ENCODE results near the gene SHROOM3.

SHROOM3 gene

GRCh38 chr4:76729980-76730379 lies 295.0 kb downstream of the SHROOM3 start:
- no peak for DNase-seq (ENCODE audit: low read depth, low spot score)
- TF ChIP-seq CTCF (IDR thresholded peaks at IDR 0.05; ENCODE audit: insufficient read depth, low read length, missing control alignments), result no peak
- no peak overlapping the region for H3K4me3 ChIP-seq (ENCODE audit: low read depth, low read length)
- ChIA-PET CTCF (interaction anchor here (0.9 to 1.2 kb wide), 3 partner anchors 8 to 122 kb away, joined by 3 to 6 read pairs (median 4); no protein-coding TSS in a partner anchor), POLR2A (interaction anchor here (1.0 kb wide), 1 partner anchor 8 kb away, joined by 3 read pairs; no protein-coding TSS in a partner anchor)

DNA sequence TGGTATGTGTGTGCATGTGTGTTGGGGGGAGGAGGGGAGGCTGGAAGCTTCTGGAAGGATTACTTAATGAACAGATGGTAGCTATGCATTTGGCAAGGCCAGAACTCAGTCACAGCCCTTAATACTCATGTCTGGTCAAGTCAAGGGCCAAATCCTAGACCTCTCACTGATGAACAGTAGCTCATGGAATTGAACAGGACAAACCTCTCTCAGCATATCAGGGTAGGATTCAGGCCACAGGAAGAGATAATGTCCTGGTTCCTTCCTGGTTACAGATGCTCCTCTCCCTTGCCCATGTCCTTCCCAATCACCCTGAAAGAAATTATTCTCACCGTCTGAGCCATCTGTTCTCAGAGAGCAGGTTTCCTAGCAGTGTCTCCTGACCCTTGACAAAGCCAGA lies 297.2 kb downstream of the SHROOM3 start:
- no peak for TF ChIP-seq CTCF (IDR thresholded peaks at IDR 0.05; ENCODE audit: insufficient read depth, low read length, missing control alignments)
- POLR2A ChIA-PET, result no interaction called here
- H3K4me3 ChIP-seq (ENCODE audit: low read depth, low read length), result no peak overlapping the region
- CTCF ChIA-PET, result interaction anchor here (1.4 to 1.7 kb wide), 3 partner anchors 11 to 297 kb away, joined by 3 to 7 read pairs (median 4); partner anchors contain the start of gene SHROOM3
- DNase-seq (ENCODE audit: low read depth, low spot score), result no peak

- TF ChIP-seq CTCF (IDR thresholded peaks at IDR 0.05; ENCODE audit: insufficient read depth, low read length, missing control alignments), result peak; percentile 2
- no peak overlapping the region for H3K4me3 ChIP-seq (ENCODE audit: low read depth, low read length)
- no peak for DNase-seq (ENCODE audit: low read depth, low spot score)
- POLR2A ChIA-PET, result no interaction called here
- CTCF ChIA-PET, result interaction anchor here (1.1 to 2.1 kb wide), 4 partner anchors 8 to 27 kb away, joined by 3 to 9 read pairs (median 4); no protein-coding TSS in a partner anchor
Measured at GRCh38 chr4:76733068-76733771, 298.2 kb downstream of the SHROOM3 start.

- DNase-seq (ENCODE audit: low read depth, low spot score), result peak; percentile 81
- CTCF ChIA-PET, result interaction anchor here (1.3 to 1.4 kb wide), 2 partner anchors 10 to 21 kb away, joined by 4 read pairs; no protein-coding TSS in a partner anchor
- H3K4me3 ChIP-seq (ENCODE audit: low read depth, low read length), result no peak overlapping the region
- no peak for TF ChIP-seq CTCF (IDR thresholded peaks at IDR 0.05; ENCODE audit: insufficient read depth, low read length, missing control alignments)
- POLR2A ChIA-PET, result no interaction called here
Measured at GRCh38 chr4:76736414-76736813, 301.4 kb downstream of the SHROOM3 start.

- H3K4me3 ChIP-seq (ENCODE audit: low read depth, low read length), result no peak overlapping the region
- ChIA-PET CTCF (interaction anchor here (1.4 to 1.9 kb wide), 5 partner anchors 7 to 200 kb away, joined by 4 to 8 read pairs (median 6); no protein-coding TSS in a partner anchor), POLR2A (interaction anchor here (1.1 to 1.6 kb wide), 3 partner anchors 8 to 146 kb away, joined by 3 to 4 read pairs (median 3); no protein-coding TSS in a partner anchor)
- TF ChIP-seq CTCF (IDR thresholded peaks at IDR 0.05; ENCODE audit: insufficient read depth, low read length, missing control alignments), result no peak
- DNase-seq (ENCODE audit: low read depth, low spot score), result no peak
Measured at GRCh38 chr4:76737180-76737579, 302.2 kb downstream of the SHROOM3 start.

- CTCF ChIA-PET, result interaction anchor here (1.4 to 1.9 kb wide), 6 partner anchors 8 to 227 kb away, joined by 4 to 9 read pairs (median 6); no protein-coding TSS in a partner anchor
- no peak for TF ChIP-seq CTCF (IDR thresholded peaks at IDR 0.05; ENCODE audit: insufficient read depth, low read length, missing control alignments)
- no peak overlapping the region for H3K4me3 ChIP-seq (ENCODE audit: low read depth, low read length)
- POLR2A ChIA-PET, result interaction anchor here (1.1 to 1.6 kb wide), 7 partner anchors 8 to 236 kb away, joined by 3 to 7 read pairs (median 3); partner anchors contain the start of gene SEPTIN11
- no peak for DNase-seq (ENCODE audit: low read depth, low spot score)
Measured at GRCh38 chr4:76737771-76738085, 302.7 kb downstream of the SHROOM3 start.
